ENCODE data around the gene GPRC5D.

GPRC5D gene

DNA sequence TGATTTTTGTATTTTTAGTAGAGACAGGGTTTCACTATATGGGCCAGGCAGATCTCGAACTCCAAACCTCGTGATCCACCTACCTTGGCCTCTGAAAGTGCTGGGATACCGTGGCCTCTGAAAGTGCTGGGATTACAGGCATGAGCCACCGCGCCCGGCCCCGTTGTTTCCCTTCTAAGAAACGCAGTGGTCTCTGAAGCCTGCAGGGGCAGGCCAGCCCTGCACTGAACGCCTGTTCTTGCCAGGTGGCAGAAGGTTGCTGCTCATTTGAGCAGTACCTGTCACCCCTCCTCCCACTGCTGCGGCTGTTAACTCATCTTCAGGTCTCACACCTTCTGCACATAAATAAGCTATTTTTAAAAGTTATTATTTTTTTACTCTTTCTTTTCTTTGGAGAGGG is 36.3 kb downstream of the GPRC5D start:
- Histone ChIP-seq H3K36me3 (ENCODE audit: control insufficient read depth, insufficient read depth, low read length) (no peaks in the 10 kb centered on the region), H3K4me1 (ENCODE audit: control insufficient read depth, insufficient read depth, low read length) (peaks cover 2% of the 10 kb centered on the region), H3K27me3 (ENCODE audit: control insufficient read depth, insufficient read depth, low read length) (no peaks in the 10 kb centered on the region), H3K9me3 (ENCODE audit: control insufficient read depth, insufficient read depth, low read length) (no peaks in the 10 kb centered on the region), H3K9ac (ENCODE audit: low read depth, low read length) (no peak overlapping the region), H3K4me3 (ENCODE audit: low read depth, low read length) (no peak overlapping the region)

DNA sequence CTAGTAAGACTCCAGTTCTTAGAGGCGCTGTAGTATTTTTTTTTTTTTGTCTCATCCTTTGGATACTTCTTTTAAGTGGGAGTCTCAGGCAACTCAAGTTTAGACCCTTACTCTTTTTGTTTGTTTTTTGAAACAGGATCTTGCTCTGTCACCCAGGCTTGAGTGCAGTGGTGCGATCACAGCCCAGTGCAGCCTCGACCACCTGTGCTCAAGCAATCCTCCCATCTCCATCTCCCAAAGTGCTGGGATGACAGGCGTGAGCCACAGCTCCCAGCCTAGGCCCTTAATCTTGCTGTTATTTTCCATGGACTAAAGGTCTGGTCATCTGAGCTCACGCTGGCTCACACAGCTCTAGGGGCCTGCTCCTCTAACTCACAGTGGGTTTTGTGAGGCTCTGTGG is 39.3 kb downstream of the GPRC5D start:
- Histone ChIP-seq H3K27me3 (ENCODE audit: control insufficient read depth, insufficient read depth, low read length) (no peaks in the 10 kb centered on the region), H3K9ac (ENCODE audit: low read depth, low read length) (no peak overlapping the region), H3K4me1 (ENCODE audit: control insufficient read depth, insufficient read depth, low read length) (peaks cover 2% of the 10 kb centered on the region), H3K36me3 (ENCODE audit: control insufficient read depth, insufficient read depth, low read length) (no peaks in the 10 kb centered on the region), H3K9me3 (ENCODE audit: control insufficient read depth, insufficient read depth, low read length) (no peaks in the 10 kb centered on the region), H3K4me3 (ENCODE audit: low read depth, low read length) (no peak overlapping the region)

DNA sequence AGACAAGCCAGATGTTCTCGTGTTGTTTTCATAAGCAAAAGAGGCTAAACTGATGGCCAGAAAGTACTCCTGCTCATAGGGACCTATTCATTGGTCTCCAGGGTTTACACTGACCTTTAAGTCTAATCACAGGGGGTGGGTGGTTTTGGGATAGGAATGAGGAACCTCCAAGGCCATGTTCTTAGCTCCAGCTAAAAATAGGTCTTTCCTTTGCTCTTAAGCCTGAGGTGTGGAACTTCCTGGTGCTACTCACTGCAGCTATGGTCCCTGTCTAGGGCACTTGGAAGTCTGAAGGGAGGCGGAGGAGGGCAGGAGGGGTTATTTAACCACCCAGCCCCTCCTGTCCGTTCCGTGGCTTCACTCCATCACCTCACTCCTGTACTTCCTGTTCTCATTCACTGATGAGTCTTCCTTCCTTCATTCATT is 42.0 kb downstream of the GPRC5D start:
- Histone ChIP-seq H3K36me3 (ENCODE audit: control insufficient read depth, insufficient read depth, low read length) (no peaks in the 10 kb centered on the region), H3K9me3 (ENCODE audit: control insufficient read depth, insufficient read depth, low read length) (no peaks in the 10 kb centered on the region), H3K9ac (ENCODE audit: low read depth, low read length) (no peak overlapping the region), H3K27me3 (ENCODE audit: control insufficient read depth, insufficient read depth, low read length) (no peaks in the 10 kb centered on the region), H3K4me3 (ENCODE audit: low read depth, low read length) (no peak overlapping the region), H3K4me1 (ENCODE audit: control insufficient read depth, insufficient read depth, low read length) (no peaks in the 10 kb centered on the region)

DNA sequence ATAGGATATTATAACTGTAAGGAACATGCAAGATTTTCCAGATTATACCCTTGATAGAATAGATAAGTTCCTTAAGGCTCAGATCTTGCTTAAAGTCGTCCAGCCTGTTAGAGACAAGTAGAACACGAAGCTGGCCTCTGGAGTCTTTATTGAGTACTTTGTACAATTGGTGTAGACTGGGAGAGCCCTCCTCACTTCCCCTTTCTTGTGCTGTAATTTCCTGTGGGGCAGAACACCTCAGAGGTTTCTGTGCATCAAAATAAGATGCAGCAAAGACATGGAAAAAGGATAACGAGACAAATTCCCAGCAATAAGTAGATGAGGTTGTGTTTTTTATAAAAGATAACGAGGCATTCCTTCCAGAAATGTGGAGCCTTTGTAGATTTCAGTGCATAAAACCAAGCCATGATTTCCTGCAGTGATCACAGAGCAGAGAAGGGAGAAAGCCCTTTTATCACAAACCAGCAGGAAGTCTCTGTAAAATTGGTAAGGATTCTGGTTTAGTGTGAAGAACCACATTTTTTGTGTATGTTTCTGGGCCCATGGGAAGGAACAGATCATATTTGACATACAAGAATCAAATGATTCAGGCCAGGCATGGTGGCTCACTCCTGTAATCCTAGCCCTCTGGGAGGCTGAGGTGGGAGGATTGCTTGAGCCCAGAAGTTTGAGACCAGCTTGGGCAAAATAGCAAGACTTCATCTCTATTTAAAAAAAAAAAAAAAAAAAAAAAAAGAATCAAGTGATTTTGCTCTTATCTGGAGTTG is 42.6 kb downstream of the GPRC5D start:
- no peaks in the 10 kb centered on the region for H3K36me3 ChIP-seq (ENCODE audit: control insufficient read depth, insufficient read depth, low read length)
- no peaks in the 10 kb centered on the region for H3K4me1 ChIP-seq (ENCODE audit: control insufficient read depth, insufficient read depth, low read length)
- H3K9me3 ChIP-seq (ENCODE audit: control insufficient read depth, insufficient read depth, low read length) = no peaks in the 10 kb centered on the region

DNA sequence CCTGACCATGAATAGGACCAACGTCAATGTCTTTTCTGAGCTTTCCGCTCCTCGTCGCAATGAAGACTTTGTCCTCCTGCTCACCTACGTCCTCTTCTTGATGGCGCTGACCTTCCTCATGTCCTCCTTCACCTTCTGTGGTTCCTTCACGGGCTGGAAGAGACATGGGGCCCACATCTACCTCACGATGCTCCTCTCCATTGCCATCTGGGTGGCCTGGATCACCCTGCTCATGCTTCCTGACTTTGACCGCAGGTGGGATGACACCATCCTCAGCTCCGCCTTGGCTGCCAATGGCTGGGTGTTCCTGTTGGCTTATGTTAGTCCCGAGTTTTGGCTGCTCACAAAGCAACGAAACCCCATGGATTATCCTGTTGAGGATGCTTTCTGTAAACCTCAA is 43.3 kb downstream of the GPRC5D start:
- peaks cover 2% of the 10 kb centered on the region for H3K4me1 ChIP-seq (ENCODE audit: control insufficient read depth, insufficient read depth, low read length)
- H3K36me3 ChIP-seq (ENCODE audit: control insufficient read depth, insufficient read depth, low read length) = no peaks in the 10 kb centered on the region
- no peaks in the 10 kb centered on the region for H3K27me3 ChIP-seq (ENCODE audit: control insufficient read depth, insufficient read depth, low read length)
- no peak overlapping the region for H3K9ac ChIP-seq (ENCODE audit: low read depth, low read length)
- no peaks in the 10 kb centered on the region for H3K9me3 ChIP-seq (ENCODE audit: control insufficient read depth, insufficient read depth, low read length)
- H3K4me3 ChIP-seq (ENCODE audit: low read depth, low read length) = no peak overlapping the region

More for the DNA sequence above, 42.6 kb downstream of the GPRC5D start:
- Histone ChIP-seq H3K27me3 (ENCODE audit: control insufficient read depth, insufficient read depth, low read length) (no peaks in the 10 kb centered on the region), H3K4me3 (ENCODE audit: low read depth, low read length) (no peak overlapping the region), H3K9ac (ENCODE audit: low read depth, low read length) (no peak overlapping the region)

DNA sequence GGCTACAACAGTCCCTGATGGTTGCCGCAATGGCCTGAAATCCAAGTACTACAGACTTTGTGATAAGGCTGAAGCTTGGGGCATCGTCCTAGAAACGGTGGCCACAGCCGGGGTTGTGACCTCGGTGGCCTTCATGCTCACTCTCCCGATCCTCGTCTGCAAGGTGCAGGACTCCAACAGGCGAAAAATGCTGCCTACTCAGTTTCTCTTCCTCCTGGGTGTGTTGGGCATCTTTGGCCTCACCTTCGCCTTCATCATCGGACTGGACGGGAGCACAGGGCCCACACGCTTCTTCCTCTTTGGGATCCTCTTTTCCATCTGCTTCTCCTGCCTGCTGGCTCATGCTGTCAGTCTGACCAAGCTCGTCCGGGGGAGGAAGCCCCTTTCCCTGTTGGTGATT is 43.7 kb downstream of the GPRC5D start:
- no peak overlapping the region for H3K4me3 ChIP-seq (ENCODE audit: low read depth, low read length)
- no peaks in the 10 kb centered on the region for H3K36me3 ChIP-seq (ENCODE audit: control insufficient read depth, insufficient read depth, low read length)
- no peaks in the 10 kb centered on the region for H3K27me3 ChIP-seq (ENCODE audit: control insufficient read depth, insufficient read depth, low read length)
- H3K4me1 ChIP-seq (ENCODE audit: control insufficient read depth, insufficient read depth, low read length) = peaks cover 2% of the 10 kb centered on the region
- no peaks in the 10 kb centered on the region for H3K9me3 ChIP-seq (ENCODE audit: control insufficient read depth, insufficient read depth, low read length)
- H3K9ac ChIP-seq (ENCODE audit: low read depth, low read length) = no peak overlapping the region

DNA sequence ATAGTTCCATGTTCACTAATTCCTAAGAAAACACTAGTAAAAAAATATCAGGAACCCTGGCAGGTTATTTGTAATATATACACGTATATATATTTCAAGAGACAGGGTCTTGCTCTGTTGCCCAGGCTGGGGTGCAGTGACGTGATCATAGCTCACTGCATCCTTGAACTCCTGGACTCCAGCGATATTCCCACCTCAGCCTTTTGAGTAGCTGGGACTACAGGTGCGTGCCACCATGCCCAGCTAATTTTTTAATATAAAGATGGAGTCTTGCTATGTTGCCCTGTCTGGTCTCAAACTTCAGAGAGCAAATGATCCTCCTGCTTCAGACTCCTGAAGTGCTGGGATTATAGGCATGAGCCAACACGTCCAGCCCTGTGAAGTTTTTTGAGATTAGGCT is 44.4 kb downstream of the GPRC5D start:
- H3K27me3 ChIP-seq (ENCODE audit: control insufficient read depth, insufficient read depth, low read length) = no peaks in the 10 kb centered on the region
- H3K4me1 ChIP-seq (ENCODE audit: control insufficient read depth, insufficient read depth, low read length) = peaks cover 2% of the 10 kb centered on the region
- H3K9ac ChIP-seq (ENCODE audit: low read depth, low read length) = no peak overlapping the region
- no peaks in the 10 kb centered on the region for H3K36me3 ChIP-seq (ENCODE audit: control insufficient read depth, insufficient read depth, low read length)
- no peak overlapping the region for H3K4me3 ChIP-seq (ENCODE audit: low read depth, low read length)
- no peaks in the 10 kb centered on the region for H3K9me3 ChIP-seq (ENCODE audit: control insufficient read depth, insufficient read depth, low read length)

DNA sequence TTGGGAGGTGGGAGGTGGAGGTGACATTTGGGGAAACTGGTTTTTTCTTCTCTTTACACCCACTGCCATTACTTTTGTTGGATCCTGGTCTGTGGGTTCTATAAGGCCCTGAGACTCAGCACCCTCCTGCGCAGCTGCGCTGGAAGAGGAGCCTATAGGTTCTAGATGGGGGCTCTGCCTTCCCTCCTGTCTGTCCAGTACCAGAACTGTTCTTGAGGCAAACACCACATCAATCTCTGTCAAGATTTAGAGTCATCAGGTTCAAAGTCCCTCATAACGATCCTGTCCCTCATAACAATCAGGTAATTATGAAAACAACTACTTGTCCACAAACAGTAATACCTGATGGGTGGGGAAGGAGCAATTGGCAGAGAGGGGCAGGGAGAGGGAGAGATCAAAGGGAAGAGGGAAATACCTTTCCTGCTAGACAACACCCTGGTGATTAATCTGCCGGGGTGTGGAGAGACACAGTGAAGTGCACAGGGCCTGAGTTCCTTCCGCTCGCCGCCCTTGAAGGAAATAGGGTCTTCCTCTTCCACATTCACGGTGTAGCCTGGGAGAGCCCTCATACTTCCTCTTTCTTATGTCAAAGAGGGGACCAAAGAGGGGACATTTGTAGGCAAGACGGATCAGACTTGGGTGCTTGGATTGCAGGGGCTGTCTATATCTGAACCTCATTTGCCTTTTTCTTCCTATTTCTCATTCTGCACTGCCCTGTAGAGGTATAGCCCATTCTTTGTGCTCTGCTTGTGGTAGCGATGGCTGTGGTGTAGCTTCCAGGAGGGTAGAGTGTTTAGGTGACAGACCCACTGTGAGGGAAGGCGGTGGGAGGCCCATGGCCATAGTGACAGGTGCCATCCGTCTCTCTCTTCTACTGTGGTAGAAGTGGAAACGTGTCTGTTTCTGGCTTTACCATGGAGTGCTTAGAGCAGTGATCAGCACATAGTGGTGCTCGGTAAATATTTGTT is 48.0 kb downstream of the GPRC5D start:
- no peaks in the 10 kb centered on the region for H3K36me3 ChIP-seq (ENCODE audit: control insufficient read depth, insufficient read depth, low read length)
- H3K4me1 ChIP-seq (ENCODE audit: control insufficient read depth, insufficient read depth, low read length) = peaks cover 2% of the 10 kb centered on the region
- no peak overlapping the region for H3K4me3 ChIP-seq (ENCODE audit: low read depth, low read length)
- H3K9me3 ChIP-seq (ENCODE audit: control insufficient read depth, insufficient read depth, low read length) = no peaks in the 10 kb centered on the region
- no peaks in the 10 kb centered on the region for H3K27me3 ChIP-seq (ENCODE audit: control insufficient read depth, insufficient read depth, low read length)
- H3K9ac ChIP-seq (ENCODE audit: low read depth, low read length) = no peak overlapping the region

GRCh38 chr12:12902036-12902435 is 49.9 kb downstream of the GPRC5D start:
- peaks cover 2% of the 10 kb centered on the region for H3K4me1 ChIP-seq (ENCODE audit: control insufficient read depth, insufficient read depth, low read length)

GRCh38 chr12:12901158-12901791 is 50.7 kb downstream of the GPRC5D start:
- Histone ChIP-seq H3K9me3 (ENCODE audit: control insufficient read depth, insufficient read depth, low read length) (no peaks in the 10 kb centered on the region), H3K36me3 (ENCODE audit: control insufficient read depth, insufficient read depth, low read length) (no peaks in the 10 kb centered on the region), H3K4me3 (ENCODE audit: low read depth, low read length) (no peak overlapping the region), H3K4me1 (ENCODE audit: control insufficient read depth, insufficient read depth, low read length) (peaks cover 2% of the 10 kb centered on the region), H3K9ac (ENCODE audit: low read depth, low read length) (no peak overlapping the region), H3K27me3 (ENCODE audit: control insufficient read depth, insufficient read depth, low read length) (no peaks in the 10 kb centered on the region)

More at GRCh38 chr12:12902036-12902435, 49.9 kb downstream of the GPRC5D start:
- H3K27me3 ChIP-seq (ENCODE audit: control insufficient read depth, insufficient read depth, low read length) = no peaks in the 10 kb centered on the region
- H3K36me3 ChIP-seq (ENCODE audit: control insufficient read depth, insufficient read depth, low read length) = no peaks in the 10 kb centered on the region
- no peak overlapping the region for H3K4me3 ChIP-seq (ENCODE audit: low read depth, low read length)
- H3K9ac ChIP-seq (ENCODE audit: low read depth, low read length) = no peak overlapping the region
- H3K9me3 ChIP-seq (ENCODE audit: control insufficient read depth, insufficient read depth, low read length) = no peaks in the 10 kb centered on the region

DNA sequence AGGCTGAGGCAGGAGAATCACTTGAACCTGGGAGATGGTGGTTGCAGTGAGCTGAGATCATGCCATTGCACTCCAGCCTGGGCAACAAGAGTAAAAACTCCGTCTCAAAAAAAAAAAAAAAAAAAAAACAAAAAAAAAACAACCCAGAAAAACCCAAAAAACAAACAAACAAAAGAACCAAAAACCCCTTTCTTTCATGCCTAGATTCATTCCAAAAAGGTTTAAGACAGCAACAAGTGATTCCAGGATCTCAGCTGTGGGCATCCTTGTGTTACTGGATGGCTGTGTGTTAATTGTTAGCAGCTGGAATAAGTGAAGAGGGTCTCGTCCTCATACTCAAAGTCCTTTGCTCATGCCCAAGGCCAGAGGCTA is 51.2 kb downstream of the GPRC5D start:
- H3K4me1 ChIP-seq (ENCODE audit: control insufficient read depth, insufficient read depth, low read length) = peaks cover 2% of the 10 kb centered on the region
- no peaks in the 10 kb centered on the region for H3K36me3 ChIP-seq (ENCODE audit: control insufficient read depth, insufficient read depth, low read length)
- no peaks in the 10 kb centered on the region for H3K9me3 ChIP-seq (ENCODE audit: control insufficient read depth, insufficient read depth, low read length)
- no peaks in the 10 kb centered on the region for H3K27me3 ChIP-seq (ENCODE audit: control insufficient read depth, insufficient read depth, low read length)
- no peak overlapping the region for H3K4me3 ChIP-seq (ENCODE audit: low read depth, low read length)
- H3K9ac ChIP-seq (ENCODE audit: low read depth, low read length) = no peak overlapping the region

All from iPS-15b (cell line).